ENCODE measurements around the gene RBP4. TPM values are rescaled to one million over a fixed set of nuclear protein-coding genes. Genes with fewer than 3 reads are reported as not detected.

Gene RBP4
- total RNA-seq, 2 donors from 2014 or later = 22.1 to 136 TPM

DNA sequence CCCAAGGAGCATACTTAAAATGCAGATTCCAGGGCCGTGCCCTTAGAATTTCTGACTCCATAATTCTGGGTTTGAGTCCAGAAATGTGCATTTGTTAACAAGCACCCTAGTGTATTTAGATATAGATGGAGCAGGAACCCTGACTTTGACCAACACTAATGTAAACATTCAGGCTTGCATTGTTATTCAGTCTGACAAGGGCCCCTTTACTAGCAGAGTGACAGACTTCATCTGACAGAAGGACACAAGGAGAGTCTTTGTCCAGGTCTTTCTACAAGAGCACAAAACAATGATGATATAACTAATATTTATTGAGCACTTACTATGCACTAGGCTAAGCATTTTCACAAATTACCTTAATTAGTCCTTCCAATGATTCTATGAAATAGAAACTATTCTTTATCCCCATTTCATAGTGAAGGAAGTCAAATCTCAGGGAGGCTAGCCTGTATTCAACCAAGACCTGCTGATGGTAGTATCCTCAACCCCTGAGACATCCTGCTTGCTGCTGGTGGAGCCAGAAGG lies 3.9 kb downstream of the RBP4 start:
- no peak for DNase-seq
- intact Hi-C loops (cut with DNase I) = no loop called here
- WGBS, 2 donors = 81 to 83% methylated on average over 1 of the region's 1 CpG
- Histone ChIP-seq H3K4me1 (peaks cover 11% of the 10 kb centered on the region), H3K4me3 (no peak overlapping the region), H3K27me3 (no peaks in the 10 kb centered on the region), H3K9me3 (no peaks in the 10 kb centered on the region), H3K36me3 (replicated peaks in 1 of 2; ENCODE audit: insufficient read depth in 1 of 2, low read depth in 2 of 2) (no peaks in the 10 kb centered on the region), H3K27ac (no peak overlapping the region)
- ATAC-seq = no peak
- TF ChIP-seq POLR2A (IDR thresholded peaks at IDR 0.05) (no peak), CTCF (IDR thresholded peaks at IDR 0.05) (no peak)

DNA sequence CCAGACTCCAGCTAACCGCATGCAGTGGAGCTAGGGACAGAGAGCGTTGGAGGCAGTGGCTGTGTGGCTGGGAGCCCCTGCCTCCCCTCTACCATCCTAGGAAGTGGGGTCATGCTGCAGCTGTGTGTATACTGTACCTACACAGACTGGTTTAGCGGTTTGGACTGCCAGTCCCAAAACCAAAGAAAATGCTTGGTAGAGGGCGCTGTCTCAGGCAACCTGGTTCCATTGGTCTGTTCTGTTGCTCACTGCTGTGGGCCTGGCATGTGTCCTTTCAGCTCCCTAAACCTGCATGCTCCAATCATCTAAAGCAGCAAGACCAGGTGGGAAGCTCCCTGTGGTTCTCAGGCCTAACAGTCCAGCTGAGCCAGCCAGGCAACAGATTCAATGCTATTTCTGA lies 4.5 kb downstream of the RBP4 start:
- Histone ChIP-seq H3K9me3 (no peaks in the 10 kb centered on the region), H3K4me1 (peaks cover 6% of the 10 kb centered on the region), H3K27ac (no peak overlapping the region), H3K4me3 (no peak overlapping the region), H3K36me3 (replicated peaks in 1 of 2; ENCODE audit: insufficient read depth in 1 of 2, low read depth in 2 of 2) (no peaks in the 10 kb centered on the region), H3K27me3 (no peaks in the 10 kb centered on the region)
- intact Hi-C loops (cut with DNase I) = no loop called here
- no peak for ATAC-seq
- DNase-seq = no peak
- WGBS, 2 donors = 86 to 88% methylated on average over 3 to 4 of the region's 4 CpGs
- no peak for TF ChIP-seq POLR2A (IDR thresholded peaks at IDR 0.05)
- TF ChIP-seq CTCF (IDR thresholded peaks at IDR 0.05) = no peak

GRCh38 chr10:93595378-93596161 lies 5.5 kb downstream of the RBP4 start:
- no peaks in the 10 kb centered on the region for H3K36me3 ChIP-seq (replicated peaks in 1 of 2; ENCODE audit: insufficient read depth in 1 of 2, low read depth in 2 of 2)
- ATAC-seq = no peak
- no peaks in the 10 kb centered on the region for H3K27me3 ChIP-seq
- H3K27ac ChIP-seq = no peak overlapping the region
- no peak for TF ChIP-seq CTCF (IDR thresholded peaks at IDR 0.05)
- no peak for TF ChIP-seq POLR2A (IDR thresholded peaks at IDR 0.05)
- no peak for DNase-seq
- no peaks in the 10 kb centered on the region for H3K4me1 ChIP-seq
- no peak overlapping the region for H3K4me3 ChIP-seq
- intact Hi-C loops (cut with DNase I) = no loop called here
- 51 to 71% methylated on average over 5 of the region's 5 CpGs for WGBS, 2 donors
- no peaks in the 10 kb centered on the region for H3K9me3 ChIP-seq

DNA sequence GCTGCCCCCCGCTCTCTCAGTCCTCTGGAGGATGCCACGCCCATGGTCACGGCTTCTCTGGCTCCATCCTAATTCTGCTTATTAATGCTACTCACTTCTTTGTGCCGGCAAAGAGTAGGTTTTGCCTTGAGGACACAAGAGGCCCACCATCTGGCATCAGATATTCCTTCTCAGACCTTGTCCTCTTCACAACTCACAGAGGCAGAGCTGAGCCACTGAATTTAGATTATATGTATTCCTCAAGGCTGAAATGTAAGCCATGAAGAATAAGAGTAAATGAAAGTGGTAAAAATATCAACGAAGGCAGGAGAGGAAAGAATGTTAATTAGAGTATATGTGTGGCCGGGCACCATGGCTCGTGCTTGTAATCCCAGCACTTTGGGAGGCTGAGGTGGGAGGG lies 6.5 kb downstream of the RBP4 start:
- no peak overlapping the region for H3K27ac ChIP-seq
- 65 to 71% methylated on average over 7 of the region's 7 CpGs for WGBS, 2 donors

More for the DNA sequence above, 6.5 kb downstream of the RBP4 start:
- TF ChIP-seq POLR2A (IDR thresholded peaks at IDR 0.05) (no peak), CTCF (IDR thresholded peaks at IDR 0.05) (no peak)
- no peaks in the 10 kb centered on the region for H3K9me3 ChIP-seq
- intact Hi-C loops (cut with DNase I) = no loop called here
- no peaks in the 10 kb centered on the region for H3K4me1 ChIP-seq
- H3K36me3 ChIP-seq (replicated peaks in 1 of 2; ENCODE audit: insufficient read depth in 1 of 2, low read depth in 2 of 2) = no peaks in the 10 kb centered on the region
- ATAC-seq (no peak), DNase-seq (no peak)
- no peak overlapping the region for H3K4me3 ChIP-seq
- no peaks in the 10 kb centered on the region for H3K27me3 ChIP-seq
